ENCODE data around the gene PEF1. TPM values are rescaled to one million over a fixed set of nuclear protein-coding genes. Genes with fewer than 3 reads are reported as not detected.

PEF1 gene, protein sequence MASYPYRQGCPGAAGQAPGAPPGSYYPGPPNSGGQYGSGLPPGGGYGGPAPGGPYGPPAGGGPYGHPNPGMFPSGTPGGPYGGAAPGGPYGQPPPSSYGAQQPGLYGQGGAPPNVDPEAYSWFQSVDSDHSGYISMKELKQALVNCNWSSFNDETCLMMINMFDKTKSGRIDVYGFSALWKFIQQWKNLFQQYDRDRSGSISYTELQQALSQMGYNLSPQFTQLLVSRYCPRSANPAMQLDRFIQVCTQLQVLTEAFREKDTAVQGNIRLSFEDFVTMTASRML
- total RNA-seq: 80.4 and 121 TPM in 2 replicates

DNA sequence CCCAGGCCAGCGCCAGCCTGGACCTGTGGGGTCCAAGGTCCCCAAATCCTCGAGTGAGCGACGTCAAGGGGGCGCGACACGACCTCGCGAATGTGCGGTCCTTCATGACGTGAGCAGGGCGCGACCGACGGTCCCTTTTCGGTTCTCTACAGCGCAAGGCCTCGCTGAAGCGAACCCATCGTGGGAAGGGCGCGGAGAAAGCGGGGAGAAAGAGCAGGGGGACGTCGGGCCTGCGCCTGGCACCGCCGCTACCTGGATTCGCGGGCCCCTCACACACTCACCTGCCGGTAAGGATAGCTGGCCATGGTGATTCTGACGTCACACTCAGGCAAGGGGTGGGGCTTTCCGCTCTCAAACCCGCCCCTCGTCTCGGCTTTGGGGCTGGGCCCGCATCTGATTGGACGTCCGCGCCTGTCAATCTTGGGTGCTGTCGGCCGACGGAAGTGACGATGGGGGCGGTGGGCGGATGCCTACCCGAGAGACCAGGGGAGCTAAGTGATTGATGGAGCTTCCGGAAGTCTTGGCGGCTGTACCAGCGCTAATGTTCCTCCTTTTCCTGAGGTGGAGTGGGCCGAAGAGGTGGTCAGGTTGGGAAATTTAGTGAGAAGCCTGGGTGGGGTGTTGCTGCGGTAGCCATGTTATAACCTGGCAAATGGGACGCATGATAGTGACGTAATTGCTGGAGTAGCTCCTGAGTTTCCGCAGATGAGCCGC lies at the start of gene PEF1:
Gene PEF1, minus strand, starts transcription at position 317 of the 714 bp plus-strand sequence. Its CDS starts 12 bp downstream, at position 305.
- peak; percentile 94 for DNase-seq (ENCODE audit: low read depth)

DNA sequence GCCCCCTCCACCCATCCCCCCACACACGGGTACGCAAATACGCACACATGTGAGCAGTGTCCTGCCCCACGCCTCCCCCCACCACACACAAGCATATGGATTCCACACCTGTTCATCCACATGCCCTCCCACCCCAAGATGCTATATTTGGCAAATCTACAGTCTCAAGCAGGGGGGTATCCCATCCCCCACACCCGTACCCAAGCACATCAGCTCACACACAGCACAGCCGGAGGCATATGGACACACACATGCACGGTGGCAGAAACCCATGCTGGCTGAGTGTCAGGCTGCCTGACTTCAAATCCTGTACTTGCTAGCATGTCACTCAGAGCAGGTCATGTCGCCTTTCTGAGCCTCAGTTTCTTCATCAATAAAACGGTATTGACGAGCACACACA lies 48.6 kb upstream of the PEF1 start:
- DNase-seq (ENCODE audit: low read depth): no peak

DNA sequence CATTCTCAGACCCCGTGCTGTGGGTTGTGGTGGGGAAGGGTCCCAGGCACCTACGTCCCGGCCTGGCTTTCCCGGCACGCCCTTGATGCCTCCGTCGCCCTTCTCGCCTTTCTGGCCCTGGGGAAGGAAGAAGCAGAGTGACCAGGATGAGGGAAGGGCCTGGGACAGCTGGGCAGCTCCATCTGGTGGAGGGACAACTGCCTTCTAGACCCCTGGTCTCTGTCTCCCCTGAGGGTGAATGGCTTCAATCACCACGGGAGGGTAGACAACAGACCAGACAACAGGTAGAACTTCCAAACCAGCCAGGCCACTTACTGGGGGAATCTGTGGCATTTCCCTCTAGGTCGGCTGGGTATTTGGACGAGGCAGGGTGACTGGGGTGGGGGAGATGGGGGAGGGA lies 47.3 kb upstream of the PEF1 start:
- DNase-seq (ENCODE audit: low read depth): no peak

DNA sequence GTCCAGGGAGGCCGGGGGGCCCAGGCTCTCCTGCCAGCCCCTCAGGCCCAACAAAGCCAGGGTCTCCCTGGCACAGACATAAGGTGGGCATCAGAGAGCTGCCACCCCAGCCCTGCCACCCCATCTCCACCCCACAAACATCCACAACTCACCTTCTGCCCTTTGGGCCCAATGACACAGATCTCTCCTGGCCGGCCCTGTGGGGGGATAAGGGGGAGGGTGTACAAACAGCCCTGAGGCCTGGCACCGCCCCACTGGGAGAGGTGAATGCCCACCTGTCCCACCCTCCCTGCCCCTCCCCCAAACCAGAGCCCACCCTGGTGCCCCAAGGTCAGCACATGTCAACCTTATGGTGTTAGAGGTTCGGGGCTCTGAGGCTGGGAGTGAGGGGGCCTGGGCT lies 46.8 kb upstream of the PEF1 start:
- DNase-seq (ENCODE audit: low read depth): no peak

DNA sequence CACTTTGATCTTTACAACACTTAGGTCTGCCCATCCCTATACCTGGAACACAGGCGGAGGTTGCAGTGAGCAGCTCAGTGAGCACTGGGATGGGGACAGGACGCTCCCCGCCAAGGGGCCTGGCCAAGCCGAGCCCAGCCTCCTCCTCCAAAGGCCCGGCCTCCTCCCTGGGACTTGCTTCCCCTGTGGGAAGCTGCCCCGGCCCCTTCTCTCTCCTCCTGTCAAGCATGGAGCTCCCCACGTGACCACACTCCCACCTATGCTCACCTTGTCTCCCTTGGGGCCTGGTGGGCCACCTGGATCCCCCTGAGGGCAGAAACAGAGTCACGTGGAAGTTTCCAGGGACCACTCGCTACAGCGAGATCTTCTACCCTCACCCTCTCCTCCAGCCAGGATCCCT lies 46.2 kb upstream of the PEF1 start:
- DNase-seq (ENCODE audit: low read depth): no peak

DNA sequence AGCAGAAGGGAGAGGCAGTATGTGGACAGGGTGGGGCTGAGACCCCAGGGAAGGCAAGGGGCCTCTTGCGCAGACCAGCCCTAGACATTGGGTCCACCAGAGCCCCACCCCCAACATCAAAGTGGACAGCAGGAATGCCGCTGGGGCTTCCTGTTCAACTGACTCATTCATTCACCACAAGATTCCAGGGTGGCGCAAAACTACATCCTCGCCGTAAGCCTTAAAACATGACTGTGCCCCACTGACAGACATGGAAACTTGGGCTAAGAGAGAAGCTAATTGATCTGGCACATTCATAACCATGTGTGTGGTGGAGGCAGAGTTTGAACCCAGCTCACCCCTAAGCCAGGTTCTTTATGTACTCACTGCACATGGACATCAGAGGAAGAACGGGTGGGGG lies 45.2 kb upstream of the PEF1 start:
- peak; percentile 94 for DNase-seq (ENCODE audit: low read depth)

DNA sequence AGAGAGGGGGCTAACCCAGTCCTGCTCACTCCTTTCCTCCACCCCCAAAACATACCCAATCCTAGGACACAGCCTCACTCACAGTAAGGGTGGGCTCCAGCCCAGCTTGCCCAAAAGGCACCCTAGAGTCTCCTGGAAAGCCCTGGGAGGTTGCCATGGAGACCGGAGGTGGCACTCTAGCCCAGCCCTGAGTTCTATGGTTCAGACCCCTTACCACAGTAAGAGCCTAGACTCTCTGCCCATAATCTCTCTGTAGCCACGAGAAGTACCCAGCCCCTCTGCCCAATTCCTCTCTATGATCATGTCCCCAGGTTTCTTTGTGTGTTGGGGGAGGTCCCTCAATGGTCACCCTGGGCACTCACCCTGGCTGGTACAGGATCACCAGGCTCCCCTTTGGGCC lies 44.7 kb upstream of the PEF1 start:
- no peak for DNase-seq (ENCODE audit: low read depth)

DNA sequence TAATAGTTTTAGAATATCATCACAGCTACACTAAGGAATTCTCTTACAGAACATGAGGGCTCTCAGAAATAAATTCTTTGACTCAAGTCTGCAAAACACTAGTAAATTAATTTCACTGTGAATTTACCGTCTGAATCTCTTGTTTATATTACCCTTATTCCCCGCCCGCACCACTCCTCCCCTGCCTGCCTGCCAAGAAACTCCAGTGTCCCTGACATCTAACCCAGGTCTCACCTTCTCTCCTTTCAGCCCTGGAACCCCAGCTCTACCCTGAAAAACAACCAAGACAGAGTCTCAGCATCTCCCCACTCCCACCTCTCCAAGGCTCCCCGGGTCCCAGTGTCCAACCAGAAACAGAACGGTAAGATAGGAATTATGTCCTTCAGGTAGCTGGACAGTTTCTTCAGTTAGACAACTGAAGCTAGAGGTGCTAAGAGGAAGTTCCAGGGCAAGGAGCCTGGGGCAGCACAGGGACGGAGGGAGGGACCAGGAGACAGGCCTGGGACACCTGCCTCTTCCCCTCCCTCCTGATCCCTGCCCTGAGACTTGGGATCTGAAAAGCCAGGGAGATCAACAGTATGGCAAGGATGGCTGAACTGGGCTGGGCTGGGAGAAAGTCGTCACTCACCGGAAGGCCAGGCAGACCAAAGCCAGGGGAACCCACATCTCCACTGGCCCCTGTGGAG lies 43.7 kb upstream of the PEF1 start:
- no peak for DNase-seq (ENCODE audit: low read depth)

DNA sequence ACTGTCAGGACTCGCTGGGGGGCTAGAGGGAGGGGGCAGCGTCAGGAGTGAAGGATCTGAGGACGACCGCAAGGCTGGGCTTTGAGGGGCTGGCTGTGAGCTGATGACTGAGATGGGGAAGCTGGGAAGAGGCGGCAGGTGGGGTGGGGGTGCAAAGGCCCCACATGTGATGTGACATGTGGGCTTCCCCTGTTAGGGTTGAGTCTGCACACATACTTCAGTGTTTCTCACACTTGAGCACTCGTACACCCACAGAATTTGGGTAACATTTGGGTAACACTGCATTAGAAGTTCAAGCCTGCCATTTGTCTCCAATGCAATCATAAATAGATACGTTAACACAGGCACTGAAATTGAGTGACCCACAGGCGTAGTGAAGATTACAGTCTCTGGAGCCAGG lies 42.9 kb upstream of the PEF1 start:
- DNase-seq (ENCODE audit: low read depth): no peak

DNA sequence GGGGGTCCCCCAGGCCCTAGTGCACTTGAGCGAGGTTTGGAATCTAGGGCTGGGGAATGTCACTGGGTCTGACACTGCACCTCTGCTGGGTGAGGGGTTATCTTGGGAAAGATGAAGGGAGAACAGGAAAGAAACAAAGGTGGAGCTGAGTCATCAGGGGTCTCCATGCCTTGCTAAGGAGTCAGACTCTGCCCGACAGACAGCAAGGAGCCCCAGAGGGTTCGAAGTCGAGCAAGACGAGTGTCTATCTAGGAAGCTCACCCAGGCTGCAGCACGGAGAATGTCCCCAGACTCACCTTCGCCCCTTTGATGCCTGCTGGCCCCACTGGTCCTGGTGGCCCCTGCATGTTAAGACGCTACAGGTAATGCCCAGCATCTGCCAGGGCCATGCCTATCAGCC lies 41.1 kb upstream of the PEF1 start:
- no peak for DNase-seq (ENCODE audit: low read depth)

DNA sequence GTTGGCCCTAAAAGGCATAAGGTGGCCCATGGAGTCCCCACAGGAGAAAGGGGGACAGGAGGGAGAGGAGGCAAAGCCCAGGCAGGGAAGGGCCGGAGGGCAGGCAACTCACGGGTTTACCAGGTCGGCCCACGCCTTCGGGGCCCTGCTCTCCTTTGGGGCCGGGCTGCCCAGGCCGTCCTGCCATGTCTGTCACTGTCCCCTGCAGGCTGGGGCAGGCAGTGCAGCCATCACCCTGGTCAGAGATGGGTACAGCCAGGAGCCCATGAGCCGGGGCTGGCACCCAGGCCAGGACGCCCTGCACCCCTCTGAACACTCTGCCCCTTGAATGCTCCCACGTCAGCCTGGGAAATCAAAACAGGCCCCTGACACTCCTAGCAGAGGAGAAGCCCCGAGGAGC lies 39.3 kb upstream of the PEF1 start:
- no peak for DNase-seq (ENCODE audit: low read depth)

DNA sequence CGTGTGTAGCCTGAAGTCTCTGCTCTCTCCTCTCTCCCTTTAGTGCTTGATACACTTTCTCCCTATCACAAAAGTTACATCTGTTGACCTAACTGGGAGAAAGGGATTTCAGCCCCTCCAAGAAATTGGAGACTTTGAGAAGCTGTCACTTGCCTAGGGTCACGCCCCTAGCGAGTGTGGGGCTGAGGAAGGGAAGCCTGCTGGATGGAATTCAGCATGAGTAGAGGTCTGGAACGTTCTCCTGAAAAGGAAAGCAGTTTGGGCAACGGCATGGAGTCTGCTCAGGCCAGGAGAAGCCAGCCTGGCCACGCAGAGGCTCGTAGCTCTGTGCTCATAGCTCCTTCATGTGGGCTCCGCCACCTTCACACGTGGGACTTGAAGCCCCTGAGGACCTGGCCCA lies 36.7 kb upstream of the PEF1 start:
- no peak for DNase-seq (ENCODE audit: low read depth)

DNA sequence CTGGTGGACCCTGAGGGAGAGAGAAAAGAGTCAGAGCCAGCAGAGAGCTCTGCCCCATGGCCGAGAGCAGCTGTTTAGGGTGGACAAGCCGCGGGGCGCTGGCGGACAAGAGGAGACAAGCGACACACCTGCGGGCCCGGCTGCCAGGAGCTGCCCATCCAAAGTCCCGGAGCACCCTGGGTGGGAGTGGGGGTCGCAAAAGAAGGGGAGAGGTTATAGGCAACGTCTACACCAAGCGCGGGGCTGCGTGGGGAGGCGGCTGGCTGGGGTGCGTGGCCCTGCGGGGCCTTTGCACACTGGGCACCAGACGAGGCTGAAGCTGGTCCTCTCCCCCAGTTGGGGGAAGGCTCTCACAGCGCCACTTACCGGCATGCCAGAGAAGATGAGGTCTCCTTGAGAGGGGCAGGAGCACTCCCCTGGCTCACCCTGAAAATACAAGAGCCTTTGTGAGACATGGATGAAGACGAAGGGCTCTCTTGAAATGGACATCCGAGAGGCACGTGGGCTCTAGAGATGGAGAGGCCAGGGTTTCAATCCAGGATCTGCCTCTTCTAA lies 35.1 kb upstream of the PEF1 start:
- DNase-seq (ENCODE audit: low read depth): no peak

DNA sequence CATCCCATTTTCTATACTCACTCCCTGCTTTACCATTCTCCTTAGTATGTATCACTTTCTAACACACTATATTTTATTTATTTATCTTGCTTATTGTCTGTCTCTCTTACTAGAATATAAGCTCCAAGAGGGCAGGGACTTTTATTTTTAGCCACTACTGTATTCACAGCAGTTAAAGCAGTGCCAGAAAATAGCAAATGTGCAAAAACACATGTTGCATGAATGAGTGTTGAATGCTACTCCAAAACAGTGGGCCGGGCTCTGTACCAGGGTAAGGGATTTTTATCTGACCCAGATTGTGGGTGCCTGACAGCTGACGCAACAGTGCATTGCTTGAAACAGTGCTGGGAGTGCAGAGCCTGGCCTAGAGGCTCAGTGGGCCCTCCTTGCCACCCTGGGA lies 34.4 kb upstream of the PEF1 start:
- DNase-seq (ENCODE audit: low read depth): no peak

DNA sequence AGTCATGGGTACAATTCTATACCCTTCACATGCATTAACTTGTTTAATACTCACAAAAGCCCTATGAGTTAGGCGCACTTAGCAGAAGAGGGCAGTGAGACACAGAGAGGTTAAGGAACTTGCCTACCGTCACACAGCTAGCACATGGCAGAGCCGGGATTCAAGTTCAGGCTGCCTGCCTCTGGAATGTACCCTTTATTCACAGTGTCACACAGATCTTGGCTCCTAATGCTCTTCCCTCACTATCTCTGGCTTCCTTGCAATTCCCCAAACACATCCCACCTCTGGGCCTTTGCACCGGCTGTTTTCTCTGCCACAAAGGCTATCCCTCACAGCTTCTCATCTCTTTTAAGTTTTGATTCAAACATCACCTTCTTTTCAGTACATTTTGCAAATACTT lies 34.0 kb upstream of the PEF1 start:
- DNase-seq (ENCODE audit: low read depth): no peak

DNA sequence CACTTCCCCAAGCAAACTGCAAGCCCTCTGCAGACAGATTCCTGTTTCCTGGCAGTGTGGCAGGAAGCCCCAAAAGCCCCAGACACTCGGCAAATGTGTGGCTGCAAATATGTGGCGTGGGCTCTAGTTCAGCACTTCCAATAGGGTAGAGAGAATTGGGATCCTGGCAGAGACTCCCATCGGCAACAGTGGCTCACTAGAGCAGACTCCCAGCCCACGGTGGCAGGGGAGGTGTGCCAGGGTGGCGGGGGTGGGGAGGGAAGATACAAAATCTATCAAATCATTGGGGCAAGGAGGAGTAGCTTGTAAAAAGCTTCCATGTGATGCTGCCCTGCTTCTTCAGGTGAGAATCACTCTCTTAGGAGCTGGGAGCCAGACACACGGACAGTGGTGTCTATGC lies 33.3 kb upstream of the PEF1 start:
- DNase-seq (ENCODE audit: low read depth): no peak

DNA sequence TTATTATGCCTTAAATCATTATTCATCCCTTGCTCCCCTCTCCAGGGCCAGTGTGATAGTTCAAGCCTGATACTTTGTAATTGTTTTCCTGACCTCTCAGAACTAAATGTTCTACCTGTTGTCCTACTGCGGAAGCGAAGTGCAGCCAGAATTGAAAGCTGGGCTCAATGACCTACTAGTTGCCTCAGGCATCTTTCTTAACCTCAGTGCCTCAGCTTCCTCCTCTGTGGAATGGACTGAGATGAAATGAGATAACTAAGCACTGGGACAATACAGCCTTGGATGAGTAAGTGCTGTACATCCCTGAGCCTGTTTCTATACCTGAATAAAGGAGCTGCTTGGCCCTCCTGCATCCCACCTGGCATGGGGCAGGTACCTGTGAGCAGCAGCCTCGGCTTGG lies 32.7 kb upstream of the PEF1 start:
- no peak for DNase-seq (ENCODE audit: low read depth)

DNA sequence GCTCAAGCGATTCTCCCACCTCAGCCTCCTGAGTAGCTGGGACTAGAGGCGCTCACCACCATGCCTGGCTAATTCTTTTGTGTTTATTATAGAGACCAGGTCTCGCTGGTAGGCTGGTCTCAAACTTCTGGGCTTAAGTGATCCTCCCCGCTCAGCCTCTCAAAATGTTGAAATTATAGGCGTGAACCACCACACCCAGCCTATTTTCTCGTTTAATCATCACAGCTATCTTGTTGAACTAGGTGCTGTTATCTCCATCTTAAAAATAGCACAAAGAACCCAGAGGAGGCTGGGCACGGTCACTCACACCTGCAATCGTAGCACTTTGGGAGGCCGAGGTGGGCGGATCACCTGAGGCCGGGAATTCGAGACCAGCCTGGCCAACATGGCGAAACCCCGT lies 31.1 kb upstream of the PEF1 start:
- DNase-seq (ENCODE audit: low read depth): no peak

DNA sequence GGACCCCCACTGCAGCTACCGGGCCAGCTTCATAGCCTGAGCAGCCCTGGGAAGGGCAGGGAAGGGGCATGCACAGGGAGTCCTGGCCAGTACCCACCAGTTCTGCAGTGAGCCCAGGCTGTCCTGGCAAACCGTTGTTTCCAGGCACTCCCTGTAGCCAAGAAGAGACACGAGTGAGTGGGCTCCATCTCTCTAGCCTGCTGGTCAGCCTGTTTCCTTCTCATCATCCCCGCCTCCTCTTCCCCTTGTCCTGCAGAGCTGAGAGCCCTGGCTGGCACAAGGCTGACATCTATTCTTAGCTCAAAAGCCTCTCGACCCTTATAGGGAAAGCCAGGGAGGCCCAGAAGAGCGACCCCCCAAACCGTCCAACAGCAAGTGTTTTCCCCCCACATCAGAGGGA lies 30.5 kb upstream of the PEF1 start:
- DNase-seq (ENCODE audit: low read depth): no peak

DNA sequence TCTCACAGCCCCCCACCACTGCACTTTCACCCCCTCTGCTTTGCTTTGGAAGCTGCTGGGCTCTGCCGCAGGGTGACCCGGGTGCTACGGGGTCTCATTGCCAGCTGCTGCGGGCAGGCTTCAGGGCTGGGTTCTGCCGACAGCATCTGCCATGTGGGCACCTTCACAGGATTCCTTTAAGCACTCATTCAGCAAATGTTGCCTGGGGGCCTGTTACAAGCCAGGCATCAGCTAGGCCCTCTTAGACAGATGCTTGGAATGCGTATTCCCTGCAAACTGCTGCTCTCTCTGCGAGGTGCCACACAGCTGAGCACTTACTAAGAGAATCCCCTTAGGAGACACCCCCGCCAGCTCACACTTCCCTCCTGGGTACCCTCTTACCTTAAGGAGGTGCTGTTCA lies 29.9 kb upstream of the PEF1 start:
- no peak for DNase-seq (ENCODE audit: low read depth)

DNA sequence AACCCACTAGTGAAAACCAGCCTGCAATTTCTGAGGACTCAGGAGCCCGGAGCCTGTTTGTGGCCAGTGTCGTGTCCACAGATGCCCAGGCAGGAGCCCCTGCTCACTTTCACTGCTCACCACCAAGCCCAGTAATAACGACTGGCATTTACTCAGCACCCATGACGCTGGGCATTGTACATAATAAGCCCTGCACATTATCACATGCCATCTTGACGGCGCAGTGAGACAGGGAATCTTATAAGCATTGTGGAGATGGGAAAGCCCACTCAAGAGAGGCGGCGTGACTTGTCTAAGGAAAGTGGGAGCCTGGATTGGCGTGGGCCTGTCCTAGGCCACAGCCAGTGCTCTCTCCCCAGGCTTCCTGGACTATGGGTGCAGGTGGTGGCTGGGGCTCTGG lies 28.8 kb upstream of the PEF1 start:
- no peak for DNase-seq (ENCODE audit: low read depth)

DNA sequence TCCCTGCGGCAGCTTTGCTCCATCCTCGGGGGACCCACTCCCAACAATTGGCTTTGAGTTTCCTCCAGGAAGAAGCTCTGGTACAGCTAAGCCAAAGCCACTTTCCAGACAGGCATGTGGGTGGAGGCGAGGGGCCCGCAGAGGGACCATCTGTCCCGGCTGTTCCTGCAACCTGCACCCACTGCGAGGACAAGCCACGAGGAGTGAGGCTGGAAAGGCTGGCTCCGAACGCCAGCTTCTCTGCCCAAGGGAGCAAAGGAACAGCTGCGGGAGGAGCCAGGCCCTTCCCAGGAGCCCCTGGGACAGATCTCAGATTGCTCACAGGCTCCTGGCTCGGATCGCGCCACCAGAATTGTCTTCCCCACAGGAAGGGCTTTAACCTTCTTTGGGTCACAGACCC lies 28.3 kb upstream of the PEF1 start:
- no peak for DNase-seq (ENCODE audit: low read depth)

Measured in renal cortical epithelial cell (primary cell).